Measurements from ENCODE around the gene DGAT2. TPM values are rescaled to one million over a fixed set of nuclear protein-coding genes. Genes with fewer than 3 reads are reported as not detected.

DGAT2 gene
- total RNA-seq, 2 experiments from 2014 or later, result 0.19 to 0.25 TPM

DNA sequence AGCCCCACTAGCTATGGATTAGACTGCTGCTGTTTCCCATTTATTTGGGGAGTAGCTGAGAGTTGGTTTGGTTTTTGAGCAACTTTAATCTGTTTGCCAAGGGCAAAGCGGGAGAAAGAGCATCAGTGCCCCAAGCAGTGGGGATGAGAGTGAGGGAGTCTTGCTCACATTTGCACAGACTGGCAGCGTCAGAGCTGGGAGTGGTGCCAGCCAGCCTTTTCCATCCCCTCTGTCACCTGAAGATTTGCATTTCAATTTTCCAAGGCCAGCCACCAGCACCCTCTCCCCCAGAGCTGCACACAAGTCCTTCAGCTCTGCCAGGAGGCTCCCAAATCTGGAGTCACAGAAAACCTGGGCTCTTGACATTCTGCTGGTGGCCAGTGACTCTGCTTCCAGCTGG, 25.4 kb downstream of the DGAT2 start:
- no peaks in the 10 kb centered on the region for H3K9me3 Mint-ChIP-seq
- Histone ChIP-seq H3K36me3 (ENCODE audit: insufficient read depth, low read length) (no peaks in the 10 kb centered on the region), H3K27me3 (ENCODE audit: control insufficient read depth in 1 of 2, insufficient read depth in 2 of 2, low read length in 2 of 2) (no peaks in the 10 kb centered on the region), H3K27ac (ENCODE audit: low read depth in 1 of 2, low read length in 2 of 2) (no peak overlapping the region), H3K4me3 (ENCODE audit: low read length) (no peak overlapping the region), H3K4me1 (ENCODE audit: insufficient read depth, low read length) (no peaks in the 10 kb centered on the region), H3K9me3 (ENCODE audit: control insufficient read depth in 1 of 2, insufficient read depth in 1 of 2, low read length in 2 of 2) (no peaks in the 10 kb centered on the region)
- intact Hi-C loops (cut with DNase I, micrococcal nuclease), result no loop called here
- TF ChIP-seq, protein P1, sequence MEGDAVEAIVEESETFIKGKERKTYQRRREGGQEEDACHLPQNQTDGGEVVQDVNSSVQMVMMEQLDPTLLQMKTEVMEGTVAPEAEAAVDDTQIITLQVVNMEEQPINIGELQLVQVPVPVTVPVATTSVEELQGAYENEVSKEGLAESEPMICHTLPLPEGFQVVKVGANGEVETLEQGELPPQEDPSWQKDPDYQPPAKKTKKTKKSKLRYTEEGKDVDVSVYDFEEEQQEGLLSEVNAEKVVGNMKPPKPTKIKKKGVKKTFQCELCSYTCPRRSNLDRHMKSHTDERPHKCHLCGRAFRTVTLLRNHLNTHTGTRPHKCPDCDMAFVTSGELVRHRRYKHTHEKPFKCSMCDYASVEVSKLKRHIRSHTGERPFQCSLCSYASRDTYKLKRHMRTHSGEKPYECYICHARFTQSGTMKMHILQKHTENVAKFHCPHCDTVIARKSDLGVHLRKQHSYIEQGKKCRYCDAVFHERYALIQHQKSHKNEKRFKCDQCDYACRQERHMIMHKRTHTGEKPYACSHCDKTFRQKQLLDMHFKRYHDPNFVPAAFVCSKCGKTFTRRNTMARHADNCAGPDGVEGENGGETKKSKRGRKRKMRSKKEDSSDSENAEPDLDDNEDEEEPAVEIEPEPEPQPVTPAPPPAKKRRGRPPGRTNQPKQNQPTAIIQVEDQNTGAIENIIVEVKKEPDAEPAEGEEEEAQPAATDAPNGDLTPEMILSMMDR (IDR thresholded peaks at IDR 0.05), result no peak
- DNase-seq, result no peak
- POLR2A ChIA-PET, result no interaction called here
- CTCF ChIA-PET, result no interaction called here
- no peaks in the 10 kb centered on the region for H3K27me3 Mint-ChIP-seq
- no peak overlapping the region for H3K27ac Mint-ChIP-seq
- H3K4me3 Mint-ChIP-seq, result no peak overlapping the region
- H3K4me1 Mint-ChIP-seq (ENCODE audit: low read depth), result no peaks in the 10 kb centered on the region
- no peaks in the 10 kb centered on the region for H3K36me3 Mint-ChIP-seq (ENCODE audit: low read depth)
- no peak for ATAC-seq (ENCODE audit: poor library complexity)

DNA sequence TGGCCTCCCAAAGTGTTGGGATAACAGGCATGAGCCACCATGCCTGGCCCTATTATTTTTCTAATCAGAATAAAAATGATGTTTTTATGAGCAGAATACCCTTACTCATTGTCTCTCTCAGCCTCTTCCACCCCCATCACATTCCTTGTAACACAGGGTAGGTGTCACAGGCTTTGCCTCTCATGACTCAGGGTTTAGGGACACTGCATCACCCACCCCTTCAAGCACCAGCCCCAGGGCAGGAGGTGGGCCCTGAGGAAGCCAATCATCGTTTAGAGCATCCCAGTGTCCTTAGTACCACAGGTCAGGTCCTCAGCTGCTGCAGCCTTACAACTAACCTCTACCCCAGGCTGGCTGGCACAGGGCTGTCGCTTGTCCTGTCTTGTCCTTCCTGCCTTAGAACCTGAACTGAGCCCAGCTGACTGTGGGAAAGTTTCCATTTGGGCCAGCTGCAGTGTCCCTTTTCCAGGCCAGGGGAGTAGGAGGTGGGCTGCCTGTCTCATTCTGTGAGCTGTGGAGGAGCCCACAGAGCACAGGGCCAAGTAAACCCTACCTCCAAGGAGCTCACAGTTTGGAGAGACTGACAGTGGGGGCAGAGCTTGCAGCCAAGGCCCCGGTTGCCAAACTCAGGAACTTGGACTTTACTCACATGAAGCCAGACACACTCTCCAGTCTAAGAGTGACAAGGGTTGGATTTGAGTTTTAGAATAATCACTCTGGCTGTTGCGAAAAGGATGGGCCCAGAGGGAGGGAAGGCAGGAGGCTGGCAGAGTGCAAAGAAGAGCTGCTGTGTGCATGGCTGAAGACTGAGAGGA, 26.9 kb downstream of the DGAT2 start:
- Mint-ChIP-seq H3K4me3 (no peak overlapping the region), H3K27me3 (no peaks in the 10 kb centered on the region), H3K4me1 (ENCODE audit: low read depth) (peaks cover under 1% of the 10 kb centered on the region), H3K9me3 (no peaks in the 10 kb centered on the region), H3K27ac (no peak overlapping the region), H3K36me3 (ENCODE audit: low read depth) (no peaks in the 10 kb centered on the region)
- TF ChIP-seq, protein P1 (IDR thresholded peaks at IDR 0.05), result no peak
- DNase-seq, result no peak
- no peak for ATAC-seq (ENCODE audit: poor library complexity)
- CTCF ChIA-PET, result no interaction called here
- Histone ChIP-seq H3K36me3 (ENCODE audit: insufficient read depth, low read length) (no peaks in the 10 kb centered on the region), H3K9me3 (ENCODE audit: control insufficient read depth in 1 of 2, insufficient read depth in 1 of 2, low read length in 2 of 2) (no peaks in the 10 kb centered on the region), H3K27me3 (ENCODE audit: control insufficient read depth in 1 of 2, insufficient read depth in 2 of 2, low read length in 2 of 2) (no peaks in the 10 kb centered on the region), H3K27ac (ENCODE audit: low read depth in 1 of 2, low read length in 2 of 2) (no peak overlapping the region), H3K4me3 (ENCODE audit: low read length) (no peak overlapping the region), H3K4me1 (ENCODE audit: insufficient read depth, low read length) (no peaks in the 10 kb centered on the region)
- POLR2A ChIA-PET, result no interaction called here
- intact Hi-C loops (cut with DNase I, micrococcal nuclease), result no loop called here

DNA sequence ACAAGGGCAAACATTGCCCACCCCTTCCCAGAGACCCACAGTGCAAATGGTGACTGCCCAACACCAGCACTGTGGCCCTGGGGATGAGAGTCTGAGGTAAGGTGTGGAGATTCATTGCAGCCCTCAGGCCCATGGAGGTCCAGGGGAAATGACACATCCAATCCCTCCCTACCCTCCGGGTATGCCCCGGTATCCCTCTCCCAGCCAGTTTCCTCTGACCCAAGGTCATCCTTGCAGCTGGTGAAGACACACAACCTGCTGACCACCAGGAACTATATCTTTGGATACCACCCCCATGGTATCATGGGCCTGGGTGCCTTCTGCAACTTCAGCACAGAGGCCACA, 27.5 kb downstream of the DGAT2 start:
- Mint-ChIP-seq H3K36me3 (ENCODE audit: low read depth) (no peaks in the 10 kb centered on the region), H3K27me3 (no peaks in the 10 kb centered on the region), H3K9me3 (no peaks in the 10 kb centered on the region), H3K27ac (no peak overlapping the region), H3K4me1 (ENCODE audit: low read depth) (peaks cover 6% of the 10 kb centered on the region), H3K4me3 (no peak overlapping the region)
- ATAC-seq (ENCODE audit: poor library complexity) (no peak), DNase-seq (no peak)
- Histone ChIP-seq H3K9me3 (ENCODE audit: control insufficient read depth in 1 of 2, insufficient read depth in 1 of 2, low read length in 2 of 2) (no peaks in the 10 kb centered on the region), H3K36me3 (ENCODE audit: insufficient read depth, low read length) (no peaks in the 10 kb centered on the region), H3K27me3 (ENCODE audit: control insufficient read depth in 1 of 2, insufficient read depth in 2 of 2, low read length in 2 of 2) (no peaks in the 10 kb centered on the region), H3K4me3 (ENCODE audit: low read length) (no peak overlapping the region), H3K4me1 (ENCODE audit: insufficient read depth, low read length) (peaks cover 5% of the 10 kb centered on the region), H3K27ac (ENCODE audit: low read depth in 1 of 2, low read length in 2 of 2) (no peak overlapping the region)
- POLR2A ChIA-PET, result no interaction called here
- TF ChIP-seq, protein P1 (IDR thresholded peaks at IDR 0.05), result no peak
- CTCF ChIA-PET, result no interaction called here
- intact Hi-C loops (cut with DNase I, micrococcal nuclease), result no loop called here
